C4-2B (cell line): ENCODE results near the gene AHCYL2.
A peak's percentile ranks its signal among the peaks of the same experiment; 100 is the strongest.

Source experiments
- H3K27ac ChIP-seq: fragments of 450-650 bp; 2 replicates; pipeline ENCODE4 v1.5.1; 2017
- CTCF ChIP-seq: fragments of 450-650 bp; conservative IDR thresholded peaks from 2 replicates; pipeline ENCODE4 v1.5.1; 2017; ENCODE audit warnings: mild to moderate bottlenecking
- ZFX ChIP-seq: fragments of 450-650 bp; IDR thresholded peaks from 2 replicates; pipeline ENCODE4 v1.6.1; 2017

AHCYL2 gene

GRCh38 chr7:129334473-129334872 is 109.6 kb downstream of the AHCYL2 start:
- TF ChIP-seq CTCF: no peak
- TF ChIP-seq ZFX: no peak
- no peak overlapping the region for H3K27ac ChIP-seq

GRCh38 chr7:129338450-129338849 is 113.6 kb downstream of the AHCYL2 start:
- no peak for TF ChIP-seq ZFX
- no peak for TF ChIP-seq CTCF
- no peak overlapping the region for H3K27ac ChIP-seq

- TF ChIP-seq CTCF (no peak), ZFX (no peak)
- H3K27ac ChIP-seq: no peak overlapping the region
Measured at GRCh38 chr7:129341212-129341611, 116.4 kb downstream of the AHCYL2 start.

- TF ChIP-seq CTCF (no peak), ZFX (no peak)
- no peak overlapping the region for H3K27ac ChIP-seq
Measured at GRCh38 chr7:129341816-129342806, 117.3 kb downstream of the AHCYL2 start.

GRCh38 chr7:129343099-129343700 is 118.4 kb downstream of the AHCYL2 start:
- H3K27ac ChIP-seq: no peak overlapping the region
- TF ChIP-seq ZFX (no peak), CTCF (peak; percentile 94)

GRCh38 chr7:129347330-129347729 is 122.5 kb downstream of the AHCYL2 start:
- H3K27ac ChIP-seq: no peak overlapping the region
- TF ChIP-seq CTCF: no peak
- TF ChIP-seq ZFX: no peak

GRCh38 chr7:129348023-129348740 is 123.4 kb downstream of the AHCYL2 start:
- H3K27ac ChIP-seq: no peak overlapping the region
- TF ChIP-seq ZFX (no peak), CTCF (no peak)
